Dendritic cell treated with granulocyte-macrophage colony-stimulating factor and Interleukin-4, amounts not matched to agents 40 ng/mL and 50 ng/mL, for 4 days (primary cell): Measurements from ENCODE around the gene KRTAP20-3.

Experiments
- H3K27ac Mint-ChIP-seq: one replicate; pipeline ENCODE4 v1.8.0; 2022; ENCODE audit warnings: mild to moderate bottlenecking, mixed read lengths
- H3K27me3 Mint-ChIP-seq: one replicate; pipeline ENCODE4 v1.8.0; 2022; ENCODE audit warnings: mild to moderate bottlenecking, mixed read lengths
- H3K36me3 Mint-ChIP-seq: one replicate; pipeline ENCODE4 v1.8.0; 2022; ENCODE audit warnings: low read depth, mixed read lengths
- H3K4me1 Mint-ChIP-seq: one replicate; pipeline ENCODE4 v1.8.0; 2022; ENCODE audit warnings: low read depth, mixed read lengths
- H3K4me3 Mint-ChIP-seq: one replicate; pipeline ENCODE4 v1.8.0; 2022; ENCODE audit warnings: mild to moderate bottlenecking, moderate library complexity, mixed read lengths
- H3K9me3 Mint-ChIP-seq: one replicate; pipeline ENCODE4 v1.8.0; 2022; ENCODE audit warnings: mixed read lengths
- intact Hi-C: fragments of 100-400 bp; cut with micrococcal nuclease; formaldehyde crosslinking; loops from one replicate; pipeline ENCODE4 v1.15.0; 2022

Gene KRTAP20-3

GRCh38 chr21:30642564-30642963 is at the start of gene KRTAP20-3:
TSS of gene KRTAP20-3 (plus strand) at chr21:30642864.
- intact Hi-C loops, result no loop called here
- peaks cover 49% of the 10 kb centered on the region for H3K9me3 Mint-ChIP-seq
- H3K27me3 Mint-ChIP-seq, result no peaks in the 10 kb centered on the region
- H3K4me3 Mint-ChIP-seq, result no peak within 1 kb of the TSS
- no peaks in the 10 kb centered on the region for H3K4me1 Mint-ChIP-seq
- no peaks in the 10 kb centered on the region for H3K36me3 Mint-ChIP-seq
- H3K27ac Mint-ChIP-seq, result no peak within 1 kb of the TSS

DNA sequence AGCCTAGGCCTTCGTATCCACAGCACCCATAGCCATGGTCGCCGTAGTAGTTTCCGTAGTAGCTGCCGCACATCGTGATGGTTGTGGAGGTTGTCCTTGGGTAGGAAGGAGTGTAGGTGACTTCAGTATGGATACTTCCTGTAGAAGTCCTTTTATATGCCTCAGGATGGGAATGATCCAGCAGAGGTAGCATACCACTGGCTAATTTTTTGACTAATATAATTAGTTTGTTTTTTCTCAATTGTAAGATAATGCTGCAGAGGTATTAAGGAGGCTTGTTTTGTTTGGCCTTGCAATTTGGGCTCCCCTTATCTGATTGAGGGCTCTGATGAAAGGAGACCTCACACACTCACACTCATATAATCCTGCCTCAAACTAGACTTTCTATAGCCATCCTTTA is 43.9 kb upstream of the KRTAP20-3 start, which contains the start of gene KRTAP6-2:
Gene KRTAP6-2 (minus strand): TSS at position 101 of the 400 bp plus-strand sequence. CDS start 28 bp downstream, at position 73.
- H3K27me3 Mint-ChIP-seq, result no peaks in the 10 kb centered on the region
- no peaks in the 10 kb centered on the region for H3K36me3 Mint-ChIP-seq
- intact Hi-C loops, result no loop called here
- no peaks in the 10 kb centered on the region for H3K4me1 Mint-ChIP-seq
- H3K4me3 Mint-ChIP-seq, result no peak within 1 kb of the TSS
- peaks cover 31% of the 10 kb centered on the region for H3K9me3 Mint-ChIP-seq
- no peak within 1 kb of the TSS for H3K27ac Mint-ChIP-seq

DNA sequence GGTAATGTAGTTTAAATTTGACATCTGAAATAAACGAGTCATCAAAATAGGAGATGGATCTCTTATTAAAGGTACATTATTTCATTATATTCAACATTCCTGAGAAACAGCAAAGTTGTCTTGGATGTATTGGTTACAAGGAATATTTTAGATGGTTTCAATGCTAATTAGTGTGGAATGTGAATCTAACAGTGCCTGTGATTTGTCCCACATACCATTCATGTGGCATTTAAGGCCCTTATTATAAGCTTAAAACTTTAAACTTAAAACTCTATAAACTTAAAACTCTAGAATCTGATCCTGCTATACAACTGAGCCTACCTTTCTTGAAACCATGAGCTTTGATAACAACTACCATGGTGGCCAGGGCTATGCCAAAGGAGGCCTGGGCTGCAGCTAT is 41.9 kb upstream of the KRTAP20-3 start, which contains the start of gene KRTAP22-1:
Gene KRTAP22-1 (plus strand): TSS at position 301 of the 400 bp plus-strand sequence.
- Mint-ChIP-seq H3K4me1 (no peaks in the 10 kb centered on the region), H3K27ac (no peak within 1 kb of the TSS), H3K9me3 (peaks cover 51% of the 10 kb centered on the region), H3K27me3 (no peaks in the 10 kb centered on the region), H3K36me3 (no peaks in the 10 kb centered on the region), H3K4me3 (no peak within 1 kb of the TSS)
- intact Hi-C loops, result no loop called here

- Mint-ChIP-seq H3K4me3 (no peak overlapping the region), H3K27me3 (no peaks in the 10 kb centered on the region), H3K4me1 (no peaks in the 10 kb centered on the region), H3K36me3 (no peaks in the 10 kb centered on the region), H3K9me3 (peaks cover 66% of the 10 kb centered on the region), H3K27ac (no peak overlapping the region)
- intact Hi-C loops, result no loop called here
Measured at GRCh38 chr21:30605968-30606367, 36.7 kb upstream of the KRTAP20-3 start.

DNA sequence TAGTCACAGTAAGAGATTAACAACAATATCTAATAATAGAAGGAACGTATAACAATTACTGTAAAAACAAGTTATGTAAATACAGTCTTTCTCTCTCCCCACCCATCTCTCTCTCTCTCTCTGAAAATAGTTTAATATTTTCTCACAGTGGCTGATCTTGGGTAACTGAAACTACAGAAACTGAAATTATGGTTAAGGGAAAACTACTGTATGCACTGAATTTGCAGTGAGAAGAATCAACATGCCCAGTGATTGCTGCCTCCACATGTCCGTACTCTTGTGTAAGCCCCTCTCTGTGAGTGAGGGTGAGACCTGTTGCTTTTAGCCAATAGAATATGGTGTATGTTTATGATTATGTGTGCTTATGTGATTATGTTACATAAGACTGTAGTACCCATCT is 30.5 kb upstream of the KRTAP20-3 start:
- intact Hi-C loops, result no loop called here
- no peaks in the 10 kb centered on the region for H3K4me1 Mint-ChIP-seq
- no peaks in the 10 kb centered on the region for H3K27me3 Mint-ChIP-seq
- no peak overlapping the region for H3K27ac Mint-ChIP-seq
- no peak overlapping the region for H3K4me3 Mint-ChIP-seq
- peaks cover 20% of the 10 kb centered on the region for H3K9me3 Mint-ChIP-seq
- H3K36me3 Mint-ChIP-seq, result no peaks in the 10 kb centered on the region

DNA sequence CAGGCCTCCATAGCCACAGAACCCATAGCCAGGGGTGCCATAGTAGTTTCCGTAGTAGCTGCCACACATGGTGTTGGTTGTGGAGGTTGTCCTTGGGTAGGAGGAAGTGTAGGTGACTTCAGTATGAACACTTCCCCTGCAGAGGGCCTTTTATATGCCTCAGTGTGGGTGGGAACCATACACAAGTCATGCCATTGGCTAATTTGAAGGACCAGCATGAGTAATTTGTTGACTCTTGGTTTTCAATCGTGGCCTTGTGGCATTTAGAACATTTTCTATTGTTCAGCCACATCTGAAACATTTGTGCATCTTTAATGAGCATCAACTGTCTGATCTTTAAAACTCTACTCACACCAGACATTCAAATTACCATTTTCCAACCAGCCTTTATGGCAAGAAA is 28.8 kb upstream of the KRTAP20-3 start, which contains the start of gene KRTAP6-1:
Gene KRTAP6-1 (minus strand): TSS at position 95 of the 400 bp plus-strand sequence. CDS start 26 bp downstream, at position 69.
- Mint-ChIP-seq H3K36me3 (no peaks in the 10 kb centered on the region), H3K9me3 (peaks cover 15% of the 10 kb centered on the region)

DNA sequence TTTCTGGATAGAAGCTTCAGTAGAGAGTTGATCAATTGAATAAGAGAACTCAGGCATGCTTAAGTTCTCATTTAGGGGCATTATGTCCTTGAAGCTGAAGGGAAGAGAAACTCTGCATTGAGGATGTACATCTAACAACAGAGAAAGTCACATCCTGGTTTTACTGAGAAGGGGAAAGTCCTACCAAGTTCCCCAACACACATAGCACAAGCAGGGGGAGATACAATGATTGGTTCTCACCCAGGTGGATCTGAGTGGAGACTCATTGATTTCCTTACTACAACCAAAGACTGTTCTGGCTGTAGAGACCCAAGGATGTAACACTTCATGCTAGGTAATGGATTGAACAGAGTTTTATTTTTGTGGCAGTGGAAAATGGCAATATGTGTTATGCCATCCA is 27.5 kb upstream of the KRTAP20-3 start:
- H3K27ac Mint-ChIP-seq, result no peak overlapping the region
- H3K4me3 Mint-ChIP-seq, result no peak overlapping the region
- H3K27me3 Mint-ChIP-seq, result no peaks in the 10 kb centered on the region
- H3K9me3 Mint-ChIP-seq, result peaks cover 15% of the 10 kb centered on the region
- intact Hi-C loops, result no loop called here
- H3K36me3 Mint-ChIP-seq, result no peaks in the 10 kb centered on the region
- no peaks in the 10 kb centered on the region for H3K4me1 Mint-ChIP-seq

More for the DNA sequence above, 28.8 kb upstream of the KRTAP20-3 start, which contains the start of gene KRTAP6-1:
- Mint-ChIP-seq H3K4me3 (no peak within 1 kb of the TSS), H3K4me1 (no peaks in the 10 kb centered on the region), H3K27ac (no peak within 1 kb of the TSS), H3K27me3 (no peaks in the 10 kb centered on the region)
- intact Hi-C loops, result no loop called here

- no peaks in the 10 kb centered on the region for H3K4me1 Mint-ChIP-seq
- H3K4me3 Mint-ChIP-seq, result no peak within 1 kb of the TSS
Measured at GRCh38 chr21:30616125-30616524, 26.5 kb upstream of the KRTAP20-3 start, which contains the start of gene KRTAP20-1. TSS of gene KRTAP20-1 (plus strand) at chr21:30616425. CDS start at chr21:30616455, 30 bp downstream.

DNA sequence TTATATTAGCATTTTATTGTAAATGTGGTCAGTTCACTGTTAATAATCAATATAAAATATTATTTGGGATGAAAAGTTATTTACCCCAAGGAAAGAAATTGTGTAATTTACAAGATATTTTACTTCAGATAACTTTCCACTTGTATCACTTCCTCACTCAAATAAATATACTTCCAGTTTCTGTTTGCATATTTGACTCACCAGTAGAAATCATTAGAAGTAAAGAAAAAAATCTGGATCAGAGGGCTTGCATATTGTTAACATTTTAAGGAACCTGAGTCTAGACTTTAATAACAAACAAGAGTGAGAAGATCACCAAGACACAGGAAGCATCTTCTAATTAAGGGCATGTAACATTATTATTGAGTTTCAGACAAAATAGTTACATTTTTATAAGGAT is 22.6 kb upstream of the KRTAP20-3 start:
- Mint-ChIP-seq H3K27me3 (no peaks in the 10 kb centered on the region), H3K9me3 (peaks cover 27% of the 10 kb centered on the region), H3K27ac (no peak overlapping the region), H3K4me1 (no peaks in the 10 kb centered on the region), H3K4me3 (no peak overlapping the region), H3K36me3 (no peaks in the 10 kb centered on the region)
- intact Hi-C loops, result no loop called here

More at GRCh38 chr21:30616125-30616524, 26.5 kb upstream of the KRTAP20-3 start, which contains the start of gene KRTAP20-1:
- H3K27me3 Mint-ChIP-seq, result no peaks in the 10 kb centered on the region
- intact Hi-C loops, result no loop called here
- H3K36me3 Mint-ChIP-seq, result no peaks in the 10 kb centered on the region
- H3K27ac Mint-ChIP-seq, result no peak within 1 kb of the TSS
- H3K9me3 Mint-ChIP-seq, result peaks cover 9% of the 10 kb centered on the region

GRCh38 chr21:30620522-30620921 is 22.1 kb upstream of the KRTAP20-3 start, which contains the start of gene KRTAP20-4:
TSS of gene KRTAP20-4 (plus strand) at chr21:30620627.
- no peaks in the 10 kb centered on the region for H3K36me3 Mint-ChIP-seq
- intact Hi-C loops, result no loop called here
- no peaks in the 10 kb centered on the region for H3K4me1 Mint-ChIP-seq
- H3K4me3 Mint-ChIP-seq, result no peak within 1 kb of the TSS
- H3K27ac Mint-ChIP-seq, result no peak within 1 kb of the TSS
- H3K9me3 Mint-ChIP-seq, result peaks cover 30% of the 10 kb centered on the region
- H3K27me3 Mint-ChIP-seq, result no peaks in the 10 kb centered on the region

DNA sequence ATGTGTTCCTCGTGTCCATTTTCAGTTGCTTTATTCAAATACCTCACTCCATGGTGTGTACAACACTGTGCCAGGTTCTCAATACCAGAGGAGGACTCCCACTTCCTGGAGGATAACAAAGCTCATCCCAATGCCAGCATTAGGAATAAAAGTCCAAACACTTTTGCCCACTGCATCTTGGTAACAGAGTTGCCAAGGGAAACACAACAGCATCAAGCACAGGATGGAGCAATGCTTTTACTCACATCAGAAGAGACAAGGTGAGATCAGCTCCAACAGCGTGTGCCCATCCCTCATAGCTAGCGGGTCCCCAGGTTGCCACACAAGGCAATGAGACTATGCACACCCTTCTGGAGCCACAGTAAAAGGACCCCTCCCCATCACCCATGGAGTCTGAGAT is 19.3 kb upstream of the KRTAP20-3 start:
- Mint-ChIP-seq H3K9me3 (peaks cover 32% of the 10 kb centered on the region), H3K36me3 (no peaks in the 10 kb centered on the region), H3K27me3 (no peaks in the 10 kb centered on the region), H3K4me1 (no peaks in the 10 kb centered on the region), H3K4me3 (no peak overlapping the region), H3K27ac (no peak overlapping the region)
- intact Hi-C loops, result no loop called here

DNA sequence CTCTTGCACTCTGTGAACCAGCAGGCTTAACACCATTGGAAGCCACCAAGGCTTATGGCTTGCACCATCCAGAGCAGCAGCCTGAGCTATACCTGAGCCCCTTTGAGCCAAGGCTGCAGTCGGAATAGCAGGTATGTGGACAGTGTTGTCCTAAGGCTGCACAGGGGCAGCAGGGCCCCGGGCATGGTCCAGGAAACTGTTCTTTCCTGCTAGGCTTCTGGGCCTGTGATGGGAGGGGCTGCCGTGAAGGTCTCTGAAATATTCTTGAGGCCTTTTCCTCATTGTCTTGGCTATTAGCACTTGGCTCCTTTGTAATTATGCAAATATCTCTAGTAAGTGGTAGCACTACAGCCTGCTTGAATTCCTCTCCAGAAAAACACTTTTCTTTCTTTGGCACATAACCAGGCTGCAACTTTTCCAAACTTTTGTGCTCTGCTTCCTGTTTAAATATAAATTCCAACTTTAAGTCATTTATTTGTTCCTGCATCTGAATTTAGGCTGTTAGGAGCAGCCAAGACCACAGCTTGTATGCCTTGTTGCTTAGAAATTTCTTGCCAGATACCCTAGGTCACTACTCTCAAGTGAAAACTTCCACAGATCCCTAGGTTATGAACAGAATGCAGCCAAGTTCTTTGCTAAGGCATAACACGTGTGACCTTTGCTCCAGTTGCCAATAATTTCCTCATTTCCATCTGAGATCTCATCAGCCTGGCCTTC is 17.1 kb upstream of the KRTAP20-3 start:
- H3K27ac Mint-ChIP-seq, result no peak overlapping the region
- H3K4me1 Mint-ChIP-seq, result no peaks in the 10 kb centered on the region
- no peak overlapping the region for H3K4me3 Mint-ChIP-seq
- no peaks in the 10 kb centered on the region for H3K27me3 Mint-ChIP-seq
- no peaks in the 10 kb centered on the region for H3K36me3 Mint-ChIP-seq
- intact Hi-C loops, result no loop called here
- peaks cover 34% of the 10 kb centered on the region for H3K9me3 Mint-ChIP-seq

DNA sequence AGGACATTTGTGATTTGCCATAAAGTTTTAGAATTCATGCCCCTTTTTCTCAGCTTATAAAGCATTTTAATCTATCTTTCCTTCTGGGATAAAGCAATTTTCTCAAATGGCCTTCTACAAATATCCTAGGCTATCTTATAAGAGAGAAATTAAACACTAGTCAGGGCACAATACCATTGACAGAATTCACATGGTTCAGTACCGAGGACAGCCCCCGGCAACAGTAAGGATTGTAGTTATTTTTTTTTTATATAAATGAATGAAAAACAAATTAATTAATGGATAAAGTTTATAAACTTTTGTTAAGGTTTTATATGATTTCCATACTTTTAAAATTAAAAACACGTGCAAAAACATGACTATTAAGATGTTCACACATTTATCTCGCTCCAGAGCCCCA is 14.6 kb upstream of the KRTAP20-3 start:
- no peaks in the 10 kb centered on the region for H3K36me3 Mint-ChIP-seq
- no peaks in the 10 kb centered on the region for H3K4me1 Mint-ChIP-seq
- no peak overlapping the region for H3K4me3 Mint-ChIP-seq
- intact Hi-C loops, result no loop called here
- no peaks in the 10 kb centered on the region for H3K27me3 Mint-ChIP-seq
- peaks cover 45% of the 10 kb centered on the region for H3K9me3 Mint-ChIP-seq
- no peak overlapping the region for H3K27ac Mint-ChIP-seq

DNA sequence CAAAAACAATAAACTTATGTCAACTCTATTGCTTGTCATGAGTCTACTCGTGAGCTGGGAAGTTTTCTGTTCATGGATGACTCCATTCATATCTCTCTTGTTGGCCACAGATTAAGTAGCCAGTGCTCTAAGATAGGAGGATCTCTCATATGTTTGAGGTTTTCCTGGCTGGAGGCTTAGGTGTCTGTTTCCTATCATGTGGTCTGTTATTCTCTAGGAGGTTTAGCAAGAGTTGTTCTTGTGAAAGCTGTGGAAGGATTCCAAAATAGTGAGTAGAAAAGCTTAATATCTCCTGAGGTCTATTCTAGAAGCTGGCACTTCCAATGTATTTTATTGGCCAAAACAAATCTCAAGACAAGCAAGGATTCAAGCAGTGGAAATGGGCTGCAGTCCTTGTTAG is 13.5 kb upstream of the KRTAP20-3 start:
- Mint-ChIP-seq H3K36me3 (no peaks in the 10 kb centered on the region), H3K27ac (no peak overlapping the region), H3K4me3 (no peak overlapping the region), H3K27me3 (no peaks in the 10 kb centered on the region), H3K4me1 (no peaks in the 10 kb centered on the region), H3K9me3 (peaks cover 34% of the 10 kb centered on the region)
- intact Hi-C loops, result no loop called here
